HG03045 (cell line): ENCODE data around the gene TRAM2.

Experiments
- ATAC-seq: cut with Tn5 transposase; IDR thresholded peaks from one replicate; pipeline ENCODE4 v1.9.1; 2021; ENCODE audit warnings: mild to moderate bottlenecking, moderate library complexity; ENCODE audit not compliant: unreplicated experiment

Gene TRAM2

GRCh38 chr6:52571099-52571755 is 5.6 kb downstream of the TRAM2 start:
- ATAC-seq: no peak

GRCh38 chr6:52570291-52570700 is 6.6 kb downstream of the TRAM2 start:
- no peak for ATAC-seq

GRCh38 chr6:52568320-52568719 is 8.5 kb downstream of the TRAM2 start:
- ATAC-seq: no peak

GRCh38 chr6:52566853-52567279 is 10.0 kb downstream of the TRAM2 start:
- no peak for ATAC-seq

GRCh38 chr6:52566201-52566600 is 10.7 kb downstream of the TRAM2 start:
- peak; percentile 63 for ATAC-seq

GRCh38 chr6:52564856-52565255 is 12.0 kb downstream of the TRAM2 start:
- no peak for ATAC-seq

GRCh38 chr6:52562911-52563310 is 13.9 kb downstream of the TRAM2 start:
- no peak for ATAC-seq

GRCh38 chr6:52560462-52560861 is 16.4 kb downstream of the TRAM2 start:
- no peak for ATAC-seq

- ATAC-seq: no peak
These were observed 18.4 kb downstream of the TRAM2 start for GRCh38 chr6:52558266-52559000.

- no peak for ATAC-seq
These were observed 19.2 kb downstream of the TRAM2 start for GRCh38 chr6:52557389-52558265.

- no peak for ATAC-seq
These were observed 21.2 kb downstream of the TRAM2 start for GRCh38 chr6:52555518-52556233.

GRCh38 chr6:52554684-52555280 is 22.1 kb downstream of the TRAM2 start:
- no peak for ATAC-seq

GRCh38 chr6:52553719-52554118 is 23.1 kb downstream of the TRAM2 start:
- no peak for ATAC-seq

GRCh38 chr6:52553158-52553557 is 23.7 kb downstream of the TRAM2 start:
- no peak for ATAC-seq

GRCh38 chr6:52552278-52552643 is 24.6 kb downstream of the TRAM2 start:
- ATAC-seq: peak; percentile 97

GRCh38 chr6:52551483-52552277 is 25.2 kb downstream of the TRAM2 start:
- ATAC-seq: no peak

GRCh38 chr6:52550870-52551269 is 26.0 kb downstream of the TRAM2 start:
- no peak for ATAC-seq

- no peak for ATAC-seq
These were observed 26.8 kb downstream of the TRAM2 start for GRCh38 chr6:52550014-52550575.

GRCh38 chr6:52549428-52549827 is 27.4 kb downstream of the TRAM2 start:
- ATAC-seq: no peak
